Neural cell (in vitro differentiated cells): ENCODE data around the gene SREBF1.

ENCODE experiments used
- CTCF ChIP-seq: fragments of 450-650 bp; IDR thresholded peaks from 2 replicates; pipeline ENCODE4 v1.5.1; 2014; ENCODE audit warnings: antibody characterized with exemption, mild to moderate bottlenecking, moderate library complexity; ENCODE audit not compliant: poor library complexity, severe bottlenecking
- EP300 ChIP-seq: fragments of 450-650 bp; conservative IDR thresholded peaks from 2 replicates; pipeline ENCODE4 v1.6.1; 2014; ENCODE audit warnings: antibody characterized with exemption, mild to moderate bottlenecking, moderate library complexity; ENCODE audit not compliant: poor library complexity, severe bottlenecking
- EZH2 ChIP-seq: fragments of 200-600, 300-800 bp; shearing (Covaris generic), sonication (generic); IDR thresholded peaks from 2 replicates; pipeline ENCODE4 v1.6.1; 2014; ENCODE audit warnings: antibody characterized with exemption, low read length, borderline replicate concordance, mild to moderate bottlenecking; ENCODE audit not compliant: insufficient read depth, poor library complexity, severe bottlenecking
- TF ChIP-seq, protein P1 (sequence below): IDR thresholded peaks from 2 replicates; pipeline ENCODE4 v1.6.1; 2012; ENCODE audit warnings: borderline replicate concordance

- TF ChIP-seq CTCF (no peak), EZH2 (no peak), EP300 (no peak)
- TF ChIP-seq, protein P1, sequence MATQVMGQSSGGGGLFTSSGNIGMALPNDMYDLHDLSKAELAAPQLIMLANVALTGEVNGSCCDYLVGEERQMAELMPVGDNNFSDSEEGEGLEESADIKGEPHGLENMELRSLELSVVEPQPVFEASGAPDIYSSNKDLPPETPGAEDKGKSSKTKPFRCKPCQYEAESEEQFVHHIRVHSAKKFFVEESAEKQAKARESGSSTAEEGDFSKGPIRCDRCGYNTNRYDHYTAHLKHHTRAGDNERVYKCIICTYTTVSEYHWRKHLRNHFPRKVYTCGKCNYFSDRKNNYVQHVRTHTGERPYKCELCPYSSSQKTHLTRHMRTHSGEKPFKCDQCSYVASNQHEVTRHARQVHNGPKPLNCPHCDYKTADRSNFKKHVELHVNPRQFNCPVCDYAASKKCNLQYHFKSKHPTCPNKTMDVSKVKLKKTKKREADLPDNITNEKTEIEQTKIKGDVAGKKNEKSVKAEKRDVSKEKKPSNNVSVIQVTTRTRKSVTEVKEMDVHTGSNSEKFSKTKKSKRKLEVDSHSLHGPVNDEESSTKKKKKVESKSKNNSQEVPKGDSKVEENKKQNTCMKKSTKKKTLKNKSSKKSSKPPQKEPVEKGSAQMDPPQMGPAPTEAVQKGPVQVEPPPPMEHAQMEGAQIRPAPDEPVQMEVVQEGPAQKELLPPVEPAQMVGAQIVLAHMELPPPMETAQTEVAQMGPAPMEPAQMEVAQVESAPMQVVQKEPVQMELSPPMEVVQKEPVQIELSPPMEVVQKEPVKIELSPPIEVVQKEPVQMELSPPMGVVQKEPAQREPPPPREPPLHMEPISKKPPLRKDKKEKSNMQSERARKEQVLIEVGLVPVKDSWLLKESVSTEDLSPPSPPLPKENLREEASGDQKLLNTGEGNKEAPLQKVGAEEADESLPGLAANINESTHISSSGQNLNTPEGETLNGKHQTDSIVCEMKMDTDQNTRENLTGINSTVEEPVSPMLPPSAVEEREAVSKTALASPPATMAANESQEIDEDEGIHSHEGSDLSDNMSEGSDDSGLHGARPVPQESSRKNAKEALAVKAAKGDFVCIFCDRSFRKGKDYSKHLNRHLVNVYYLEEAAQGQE, result no peak
Measured at GRCh38 chr17:17776889-17777288, 59.9 kb downstream of the SREBF1 start.
